Stimulated activated CD8-positive, alpha-beta memory T cell treated with anti-CD3 and anti-CD28 coated beads, Interleukin-12 subunit alpha, Interleukin-12 subunit beta, amount 100 ng/mL, for 24 hours (primary cell): ENCODE results near the gene CRYGN.

ENCODE experiments used
- DNase-seq: peaks from one replicate; pipeline ENCODE4 v3.0.0-alpha.2; 2020; ENCODE audit errors: extremely low read depth

The CRYGN gene

GRCh38 chr7:151406886-151407583 lies 32.9 kb downstream of the CRYGN start:
- DNase-seq, result no peak

- DNase-seq, result no peak
Measured at GRCh38 chr7:151406051-151406875, 33.7 kb downstream of the CRYGN start.

- DNase-seq, result no peak
Measured at GRCh38 chr7:151405588-151405987, 34.4 kb downstream of the CRYGN start.

GRCh38 chr7:151405056-151405455 lies 34.9 kb downstream of the CRYGN start:
- DNase-seq, result no peak

DNA sequence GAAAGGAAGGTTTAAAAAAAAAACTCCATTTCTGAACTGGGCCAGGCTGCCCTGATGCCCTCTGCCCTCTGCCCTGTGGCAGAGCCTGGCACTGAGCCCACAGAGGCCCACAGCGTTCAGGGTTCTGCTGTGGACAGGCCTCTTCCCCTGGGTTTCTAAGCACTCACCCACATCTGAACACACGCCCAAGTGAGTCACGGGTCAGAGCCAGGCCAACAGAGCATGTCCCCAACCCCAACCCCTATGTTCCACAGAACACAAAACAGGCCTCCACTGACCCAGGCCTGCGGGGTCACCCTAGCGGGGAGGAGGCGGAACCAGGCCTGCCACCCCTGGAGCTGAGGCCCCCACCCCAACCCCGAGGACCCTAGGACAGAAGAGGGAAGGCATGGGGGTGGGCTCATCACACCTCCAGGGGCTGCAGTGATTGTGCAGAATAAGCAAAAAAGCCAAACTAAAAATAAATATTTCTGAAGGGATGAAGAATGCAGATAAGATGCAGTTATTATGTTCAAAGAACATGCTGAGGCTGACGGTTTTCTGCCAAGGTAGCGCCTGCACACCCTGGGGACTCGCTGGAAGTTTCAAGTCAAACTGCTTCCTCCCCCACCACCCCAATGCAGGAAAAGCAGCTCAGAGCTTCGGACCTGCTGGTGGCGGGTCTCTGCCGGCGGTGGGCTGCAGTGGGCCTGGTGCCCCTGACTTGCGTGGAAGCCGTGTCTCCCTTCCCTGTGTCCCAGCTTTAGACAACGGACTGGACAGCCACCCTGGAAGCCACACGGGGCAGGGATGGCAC lies 35.5 kb downstream of the CRYGN start:
- no peak for DNase-seq

GRCh38 chr7:151403764-151404163 lies 36.2 kb downstream of the CRYGN start:
- no peak for DNase-seq

DNA sequence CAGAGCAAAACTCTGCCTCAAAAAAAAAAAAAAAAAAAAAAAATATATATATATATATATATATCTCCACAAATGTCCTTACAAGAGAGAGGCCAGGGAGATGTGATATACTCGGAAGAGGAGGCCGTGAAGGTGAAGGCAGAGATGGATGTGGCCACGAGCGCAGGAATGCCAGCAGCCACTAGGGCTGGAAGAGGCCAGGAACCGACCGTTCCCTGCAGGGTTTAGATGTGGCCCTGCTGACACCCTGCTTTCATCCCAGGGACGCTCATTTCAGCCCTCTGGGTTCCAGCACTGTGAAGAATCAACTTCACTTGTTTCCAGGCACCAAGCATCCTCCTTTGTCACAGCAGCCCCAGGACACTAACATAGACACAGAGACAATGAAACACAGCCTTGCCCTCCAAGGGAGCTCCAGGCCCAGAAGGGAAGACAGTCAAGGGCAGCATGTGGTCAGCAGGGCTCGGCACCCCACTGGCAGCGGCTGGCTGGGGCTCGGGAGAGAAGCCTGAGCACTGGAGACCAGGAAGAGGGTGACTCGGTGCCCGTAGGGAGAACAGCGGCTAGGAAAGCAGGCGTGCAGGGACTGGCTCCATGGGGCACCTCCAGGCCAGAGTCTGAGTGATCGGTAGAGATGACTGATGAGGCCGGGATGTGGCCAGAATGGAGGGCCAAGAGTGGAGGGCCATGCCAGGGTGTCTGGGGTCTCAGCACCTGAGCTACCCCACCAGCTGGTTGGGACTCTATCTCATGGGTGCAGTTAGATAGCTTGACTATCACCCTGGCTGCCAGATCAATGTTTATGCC lies 37.7 kb downstream of the CRYGN start:
- DNase-seq, result no peak

DNA sequence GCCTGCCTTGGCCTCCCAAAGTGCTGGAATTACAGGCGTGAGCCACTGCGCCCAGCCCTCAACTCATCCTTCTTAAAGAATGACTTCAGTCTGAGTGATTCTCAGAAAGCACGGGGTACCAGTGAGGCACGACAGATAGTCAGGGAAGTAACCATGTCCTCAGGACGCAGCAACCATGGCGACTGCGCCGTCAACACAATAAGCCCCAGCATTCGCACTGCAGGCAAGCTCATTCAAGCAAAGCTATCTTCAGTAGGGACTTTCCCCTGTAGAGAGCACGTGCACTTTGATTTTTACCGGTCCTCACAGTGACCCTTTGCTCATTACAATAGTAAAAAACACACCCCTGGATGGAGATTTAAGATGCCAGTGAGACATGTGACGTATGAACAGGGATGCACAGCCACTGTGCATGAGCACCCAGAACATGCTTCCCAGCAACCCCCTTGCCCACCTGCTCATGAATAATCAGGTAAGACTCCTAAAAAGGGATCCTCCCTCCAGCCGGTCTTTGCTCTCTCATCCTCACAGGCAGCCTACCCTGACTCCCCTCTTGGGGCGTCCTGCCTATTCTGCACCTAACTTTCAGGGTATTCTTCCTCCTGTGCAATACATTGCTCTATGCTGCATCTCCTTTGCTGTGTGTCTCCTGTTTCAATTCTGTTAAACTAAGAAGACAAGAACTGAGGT lies 39.2 kb downstream of the CRYGN start:
- DNase-seq, result no peak

GRCh38 chr7:151399906-151400305 lies 40.0 kb downstream of the CRYGN start:
- no peak for DNase-seq

DNA sequence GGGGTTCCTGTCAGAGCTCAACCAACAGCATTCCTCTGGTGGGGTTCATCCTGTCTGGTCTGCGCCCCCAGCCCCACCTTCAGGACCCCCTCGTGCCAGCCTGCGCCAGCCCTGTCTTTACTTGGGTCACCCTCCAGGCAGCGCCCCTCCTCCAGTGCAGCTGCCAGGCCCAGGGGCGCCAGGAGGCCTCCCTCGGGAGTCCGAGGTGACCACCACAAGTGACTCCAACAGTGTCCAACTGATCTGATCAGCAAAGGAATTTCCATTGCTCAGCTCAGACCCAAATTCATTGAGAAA lies 40.7 kb downstream of the CRYGN start:
- no peak for DNase-seq

GRCh38 chr7:151398446-151399304 lies 41.3 kb downstream of the CRYGN start:
- no peak for DNase-seq

- no peak for DNase-seq
Measured at GRCh38 chr7:151397026-151397425, 42.9 kb downstream of the CRYGN start.

GRCh38 chr7:151396328-151396970 lies 43.5 kb downstream of the CRYGN start:
- no peak for DNase-seq

GRCh38 chr7:151395036-151395367 lies 44.9 kb downstream of the CRYGN start:
- DNase-seq, result no peak

GRCh38 chr7:151394076-151395035 lies 45.6 kb downstream of the CRYGN start:
- DNase-seq, result no peak

DNA sequence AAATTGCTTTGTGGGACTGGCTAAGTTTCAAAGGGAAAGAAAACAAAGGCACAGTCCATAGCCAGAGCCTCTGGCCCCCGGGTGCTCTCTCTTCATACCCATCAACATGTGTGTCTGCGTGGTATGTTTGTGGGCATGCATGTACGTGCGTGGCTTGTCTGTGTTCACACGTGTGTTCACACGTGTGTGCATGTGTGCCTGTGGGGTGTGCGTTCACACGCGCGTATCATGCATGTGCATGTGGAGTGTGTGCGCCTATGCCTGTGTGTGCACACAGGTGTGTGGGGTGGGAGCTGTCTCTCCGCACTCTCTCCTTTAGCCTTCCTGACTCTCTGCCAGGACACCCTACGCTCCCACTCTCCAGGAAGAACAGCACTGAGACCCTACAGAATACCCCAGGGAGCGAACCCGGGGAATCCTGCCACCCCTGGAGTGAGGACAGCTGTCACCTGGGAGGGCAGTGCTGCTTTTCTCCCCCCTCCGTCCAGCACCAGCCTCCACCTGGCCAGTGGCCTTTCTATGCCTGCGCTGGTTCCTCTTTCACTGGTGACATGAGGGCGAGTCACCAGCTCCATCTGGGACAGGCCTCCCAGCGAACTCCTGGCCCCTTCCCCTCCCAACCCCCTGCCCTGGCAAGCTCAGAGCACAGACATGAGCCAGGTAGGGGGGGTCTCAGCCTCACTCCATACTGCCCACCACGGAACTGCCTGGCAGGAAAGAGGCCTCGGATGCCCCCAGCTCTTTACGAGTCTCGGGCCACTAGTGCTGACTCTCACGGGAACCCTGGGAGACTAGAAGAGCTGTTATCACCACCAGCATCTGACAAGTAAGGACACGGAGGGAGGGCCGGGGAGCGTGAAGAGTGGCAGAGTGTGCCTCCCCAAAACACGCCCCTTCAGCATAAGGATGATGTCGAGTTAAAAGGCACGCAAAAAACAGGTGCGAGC lies 46.6 kb downstream of the CRYGN start:
- no peak for DNase-seq

GRCh38 chr7:151392426-151392825 lies 47.5 kb downstream of the CRYGN start:
- DNase-seq, result no peak

DNA sequence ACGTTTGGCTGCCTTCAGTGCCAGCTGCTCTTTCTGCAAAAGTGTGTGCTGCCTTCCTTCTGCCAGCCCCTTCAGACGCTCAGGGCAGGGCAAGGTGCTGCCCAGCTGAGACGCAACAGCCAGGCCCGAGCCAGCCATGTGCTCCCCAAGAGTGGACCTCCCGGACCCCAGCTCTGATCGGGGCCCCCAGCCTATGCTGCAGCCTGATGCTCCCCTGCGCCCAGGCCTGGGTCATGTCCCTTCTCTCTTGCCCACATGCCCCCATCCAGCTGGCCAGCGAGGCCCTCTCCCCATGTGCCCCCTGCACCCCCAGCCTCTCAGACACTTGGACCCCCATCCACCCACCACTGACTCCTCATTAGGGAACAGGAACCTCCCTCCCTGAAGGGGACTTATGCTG lies 47.9 kb downstream of the CRYGN start:
- no peak for DNase-seq
